DMS153 treated with DMSO at 0.1 percent for 48 hours (cell line): ENCODE results near the gene LCK.

Source experiments
- DNase-seq: peaks from one replicate; lab custom pipeline; 2025; ENCODE audit not compliant: unreplicated experiment; lab: John Stamatoyannopoulos, UW

LCK gene

GRCh38 chr1:32318127-32318869 is 67.2 kb downstream of the LCK start:
- DNase-seq, result no peak

- DNase-seq, result no peak
Observed at GRCh38 chr1:32321712-32322291, 70.7 kb downstream of the LCK start.

- DNase-seq, result no peak
Observed at GRCh38 chr1:32327204-32327603, 76.1 kb downstream of the LCK start.

- no peak for DNase-seq
Observed at GRCh38 chr1:32329931-32330466, 78.9 kb downstream of the LCK start.

GRCh38 chr1:32330558-32331151 is 79.6 kb downstream of the LCK start:
- DNase-seq, result no peak

GRCh38 chr1:32331549-32331948 is 80.5 kb downstream of the LCK start:
- no peak for DNase-seq

- DNase-seq, result no peak
Observed at GRCh38 chr1:32332290-32333079, 81.4 kb downstream of the LCK start.

GRCh38 chr1:32333251-32333963 is 82.3 kb downstream of the LCK start:
- no peak for DNase-seq

GRCh38 chr1:32334274-32334861 is 83.3 kb downstream of the LCK start:
- DNase-seq, result no peak

GRCh38 chr1:32334864-32335534 is 83.9 kb downstream of the LCK start:
- peak; percentile 69 for DNase-seq

- DNase-seq, result no peak
Observed at GRCh38 chr1:32335535-32335789, 84.4 kb downstream of the LCK start.
